Kidney (tissue), 14 donors: ENCODE data around the gene MDN1. TPM values are rescaled to one million over a fixed set of nuclear protein-coding genes. Genes with fewer than 3 reads are reported as not detected.

Source experiments
- DNase-seq, 5 donors: peaks; one replicate each; pipeline ENCODE4 v3.0.0-alpha.2; 2013 to 2020
- FAIRE-seq: peaks from 2 replicates; lab custom pipeline; 2012; peaks lifted over from hg19 to GRCh38; lab: Jason Lieb, UNC
- H3K27ac ChIP-seq, 2 donors: one replicate each; pipeline ENCODE4 v1.7.0; 2013; ENCODE audit warnings: low read depth in 2 of 2, low read length in 2 of 2, inconsistent platforms in 1 of 2
- H3K27me3 ChIP-seq: one replicate; pipeline ENCODE4 v1.7.1; 2013; ENCODE audit warnings: low read length, inconsistent platforms; ENCODE audit not compliant: control insufficient read depth, insufficient read depth
- H3K36me3 ChIP-seq, 3 donors: one replicate each; pipeline versions ENCODE4 v1.7.0 to v1.7.1; 2013; ENCODE audit warnings: low read length in 3 of 3, control low read depth in 1 of 3, inconsistent platforms in 1 of 3; ENCODE audit not compliant: insufficient read depth in 3 of 3, control insufficient read depth in 2 of 3
- H3K4me1 ChIP-seq, 3 donors: one replicate each; pipeline versions ENCODE4 v1.7.0 to v1.7.1; 2013; ENCODE audit warnings: low read length in 3 of 3, inconsistent platforms in 1 of 3, low read depth in 1 of 3; ENCODE audit not compliant: control insufficient read depth in 2 of 3, insufficient read depth in 2 of 3
- H3K4me3 ChIP-seq, 3 donors: one replicate each; pipeline versions ENCODE4 v1.7.0 to v1.8.1; 2013; ENCODE audit warnings: low read length in 3 of 3, control low read depth in 1 of 3, inconsistent platforms in 1 of 3
- H3K9ac ChIP-seq, 3 donors: one replicate each; pipeline versions ENCODE4 v1.7.0 to v1.7.1; 2013; ENCODE audit warnings: low read length in 3 of 3, control low read depth in 1 of 3, inconsistent platforms in 1 of 3
- H3K9me3 ChIP-seq, 3 donors: one replicate each; pipeline versions ENCODE4 v1.7.0 to v1.7.1; 2013; ENCODE audit warnings: low read length in 3 of 3, control low read depth in 1 of 3, inconsistent platforms in 1 of 3; ENCODE audit not compliant: control insufficient read depth in 2 of 3, insufficient read depth in 1 of 3
- CTCF ChIP-seq: IDR thresholded peaks from 3 replicates; pipeline ENCODE4 v1.5.1; 2012; ENCODE audit warnings: mild to moderate bottlenecking, moderate library complexity, borderline replicate concordance; ENCODE audit not compliant: insufficient read depth; ENCODE audit errors: extremely low read depth
- intact Hi-C: fragments of 100-400 bp; cut with DNase I; formaldehyde crosslinking; loops from one replicate; pipeline ENCODE4 v1.11.1; 2022
- polyA plus RNA-seq: library from polyadenylated mRNA; stranded (reverse); fragments of 350-450 nt; fragmentation: Illumina TruSeq; extraction: RNeasy Lipid Tissue Mini Kit (QIAGEN cat#74804); gene quantifications from one replicate; pipeline ENCODE4 v1.2.3, GENCODE V29; 2014; ENCODE audit warnings: low read depth, low replicate concordance; ENCODE audit not compliant: insufficient read depth
- total RNA-seq: library from RNA; stranded (reverse); fragmentation: NEBNext Ultra II Directional; extraction: Animal tissue kit (Norgen Biotek cat#: 25700); gene quantifications from one replicate; pipeline ENCODE4 v1.2.1, GENCODE V29; 2021
- donor health status: control.
- donor health status: control.
- donor health status: control.
- donor health status: control.
- donor health status: control.
- donor health status: DM: yes; HTN: yes; CAD: no.
- donor health status: Normal renal cell carcinoma (clear cell type).

MDN1 gene
- total and polyA plus RNA-seq, 2 donors from 2014 or later: 19.4 to 34.9 TPM

GRCh38 chr6:89661559-89661958 lies 158.0 kb downstream of the MDN1 start:
- Histone ChIP-seq H3K4me3 (no peak overlapping the region), H3K36me3 (peaks cover 8 to 48% (median 36%) of the 10 kb centered on the region in 3 donors), H3K9ac (no peak overlapping the region), H3K27me3 (no peaks in the 10 kb centered on the region), H3K27ac (no peak overlapping the region), H3K4me1 (no peaks in the 10 kb centered on the region), H3K9me3 (no peaks in the 10 kb centered on the region)
- intact Hi-C loops: no loop called here
- DNase-seq: no peak
- FAIRE-seq: no peak
- no peak for TF ChIP-seq CTCF

DNA sequence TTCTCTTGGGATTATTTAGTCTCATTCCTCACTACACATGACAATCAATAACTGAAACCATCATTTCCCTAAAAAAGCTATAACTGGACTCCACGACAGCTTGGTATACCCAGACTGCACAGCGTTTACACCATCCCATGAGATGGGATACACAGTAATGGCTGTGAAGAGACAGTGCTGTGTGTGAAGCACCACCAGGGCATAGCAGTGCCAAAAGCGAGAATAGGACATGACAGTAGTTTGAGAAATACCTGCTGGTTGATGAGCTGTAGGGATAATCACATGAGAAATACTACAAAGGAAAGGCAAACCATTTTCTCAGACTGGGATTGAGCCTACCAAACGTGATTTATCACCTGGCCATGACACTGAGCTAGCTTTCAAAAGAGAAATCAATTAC lies 158.6 kb downstream of the MDN1 start:
- no peaks in the 10 kb centered on the region for H3K4me1 ChIP-seq
- H3K27me3 ChIP-seq: no peaks in the 10 kb centered on the region
- H3K4me3 ChIP-seq: no peak overlapping the region
- TF ChIP-seq CTCF: no peak
- H3K36me3 ChIP-seq: peaks cover 8 to 46% (median 37%) of the 10 kb centered on the region in 3 donors
- no peak overlapping the region for H3K9ac ChIP-seq
- no peak overlapping the region for H3K27ac ChIP-seq
- no peak for DNase-seq
- FAIRE-seq: no peak
- H3K9me3 ChIP-seq: no peaks in the 10 kb centered on the region
- intact Hi-C loops: no loop called here

DNA sequence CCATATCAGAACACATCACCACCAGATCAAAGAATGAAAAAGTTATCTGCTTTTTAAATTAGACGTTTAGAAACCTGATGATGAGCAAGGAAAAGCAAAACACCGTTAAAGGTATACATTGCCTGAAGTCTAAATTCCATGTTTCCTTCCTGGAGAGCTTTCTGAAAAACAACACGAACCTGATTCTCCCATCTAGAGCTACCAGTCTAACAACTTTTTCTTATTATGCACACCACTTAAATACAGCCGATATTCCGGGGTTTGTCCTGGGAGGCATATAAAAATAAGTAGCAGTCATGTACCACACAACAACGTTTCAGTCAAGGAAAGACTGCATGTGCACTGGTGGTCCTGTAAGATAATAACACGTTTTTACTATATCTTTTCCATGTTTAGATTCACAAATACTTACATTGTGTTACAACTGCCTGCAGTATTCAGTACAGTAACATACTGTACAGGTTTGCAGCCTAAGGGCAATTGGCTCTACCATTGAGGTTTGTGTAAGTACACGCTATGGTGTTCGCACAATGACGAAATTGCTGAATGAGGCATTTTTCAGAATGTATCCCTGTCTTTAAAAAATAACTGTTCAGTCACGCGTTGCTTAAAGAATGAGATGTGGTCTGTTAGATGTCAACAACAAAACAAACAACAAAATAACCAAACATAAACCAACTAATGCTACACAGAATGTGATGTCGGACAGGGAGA lies 162.0 kb downstream of the MDN1 start:
- Histone ChIP-seq H3K9ac (no peak overlapping the region), H3K9me3 (no peaks in the 10 kb centered on the region), H3K4me1 (no peaks in the 10 kb centered on the region), H3K27ac (no peak overlapping the region), H3K36me3 (peaks cover 8 to 37% (median 37%) of the 10 kb centered on the region in 3 donors), H3K27me3 (no peaks in the 10 kb centered on the region), H3K4me3 (no peak overlapping the region)
- no peak for FAIRE-seq
- TF ChIP-seq CTCF: no peak
- intact Hi-C loops: no loop called here
- no peak for DNase-seq

GRCh38 chr6:89655122-89655521 lies 164.5 kb downstream of the MDN1 start:
- peaks cover 5 to 37% (median 29%) of the 10 kb centered on the region in 3 donors for H3K36me3 ChIP-seq
- TF ChIP-seq CTCF: no peak

More at GRCh38 chr6:89655122-89655521, 164.5 kb downstream of the MDN1 start:
- intact Hi-C loops: no loop called here
- FAIRE-seq (no peak), DNase-seq (no peak)
- Histone ChIP-seq H3K9ac (no peak overlapping the region), H3K4me1 (no peaks in the 10 kb centered on the region), H3K4me3 (no peak overlapping the region), H3K27ac (no peak overlapping the region), H3K27me3 (no peaks in the 10 kb centered on the region), H3K9me3 (no peaks in the 10 kb centered on the region)
